Esophagus squamous epithelium (tissue), 4 donors: Measurements from ENCODE around the gene HS6ST1.

Source experiments
- POLR2A ChIP-seq, 4 donors: fragments of 450-650 bp; IDR thresholded peaks; one replicate each; pipeline ENCODE4 v1.6.1; 2017; ENCODE audit warnings: antibody characterized with exemption in 4 of 4, mild to moderate bottlenecking in 4 of 4, moderate library complexity in 3 of 4
- TF ChIP-seq, protein P1 (sequence below), 6 experiments: fragments of 450-650 bp in 4 of 6; fragments of 200-600 bp in 2 of 6; sonication (generic) in 2 of 6; IDR thresholded peaks; one replicate each; pipeline ENCODE4 v1.5.1; 2016 to 2019; ENCODE audit warnings: antibody characterized with exemption in 6 of 6, mild to moderate bottlenecking in 4 of 6, moderate library complexity in 4 of 6

- TF ChIP-seq, protein P1, sequence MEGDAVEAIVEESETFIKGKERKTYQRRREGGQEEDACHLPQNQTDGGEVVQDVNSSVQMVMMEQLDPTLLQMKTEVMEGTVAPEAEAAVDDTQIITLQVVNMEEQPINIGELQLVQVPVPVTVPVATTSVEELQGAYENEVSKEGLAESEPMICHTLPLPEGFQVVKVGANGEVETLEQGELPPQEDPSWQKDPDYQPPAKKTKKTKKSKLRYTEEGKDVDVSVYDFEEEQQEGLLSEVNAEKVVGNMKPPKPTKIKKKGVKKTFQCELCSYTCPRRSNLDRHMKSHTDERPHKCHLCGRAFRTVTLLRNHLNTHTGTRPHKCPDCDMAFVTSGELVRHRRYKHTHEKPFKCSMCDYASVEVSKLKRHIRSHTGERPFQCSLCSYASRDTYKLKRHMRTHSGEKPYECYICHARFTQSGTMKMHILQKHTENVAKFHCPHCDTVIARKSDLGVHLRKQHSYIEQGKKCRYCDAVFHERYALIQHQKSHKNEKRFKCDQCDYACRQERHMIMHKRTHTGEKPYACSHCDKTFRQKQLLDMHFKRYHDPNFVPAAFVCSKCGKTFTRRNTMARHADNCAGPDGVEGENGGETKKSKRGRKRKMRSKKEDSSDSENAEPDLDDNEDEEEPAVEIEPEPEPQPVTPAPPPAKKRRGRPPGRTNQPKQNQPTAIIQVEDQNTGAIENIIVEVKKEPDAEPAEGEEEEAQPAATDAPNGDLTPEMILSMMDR (IDR thresholded peaks at IDR 0.05), result no peak
- no peak for TF ChIP-seq POLR2A (IDR thresholded peaks at IDR 0.05)
Observed at GRCh38 chr2:128354161-128354560, 35.5 kb upstream of the HS6ST1 start.
